Parathyroid adenoma (tissue), 2 donors: Measurements from ENCODE around the gene INF2.

ENCODE experiments used
- H2AFZ ChIP-seq: fragments of 300-600 bp; sonication (generic); one replicate; pipeline ENCODE4 v1.7.0; 2017; ENCODE audit warnings: antibody characterized with exemption, mild to moderate bottlenecking
- H3K27ac ChIP-seq: fragments of 300-600 bp; sonication (generic); one replicate; pipeline ENCODE4 v1.7.0; 2017
- H3K27me3 ChIP-seq: fragments of 300-600 bp; sonication (generic); one replicate; pipeline ENCODE4 v1.7.0; 2017; ENCODE audit warnings: low read length; ENCODE audit not compliant: control insufficient read depth, insufficient read depth
- H3K36me3 ChIP-seq: fragments of 300-600 bp; sonication (generic); one replicate; pipeline ENCODE4 v1.7.0; 2017; ENCODE audit warnings: low read length; ENCODE audit not compliant: control insufficient read depth, insufficient read depth
- H3K4me1 ChIP-seq: fragments of 300-600 bp; sonication (generic); one replicate; pipeline ENCODE4 v1.7.0; 2017; ENCODE audit warnings: control low read depth
- H3K4me2 ChIP-seq: fragments of 300-600 bp; sonication (generic); one replicate; pipeline ENCODE4 v1.7.0; 2017; ENCODE audit warnings: low read length
- H3K4me3 ChIP-seq: fragments of 300-600 bp; sonication (generic); one replicate; pipeline ENCODE4 v1.7.0; 2017; ENCODE audit warnings: low read depth, low read length
- H3K79me2 ChIP-seq: fragments of 300-600 bp; sonication (generic); one replicate; pipeline ENCODE4 v1.7.0; 2017; ENCODE audit warnings: control low read depth
- H3K9ac ChIP-seq: fragments of 300-600 bp; sonication (generic); one replicate; pipeline ENCODE4 v1.7.0; 2017; ENCODE audit warnings: mild to moderate bottlenecking
- H3K9me3 ChIP-seq: fragments of 300-600 bp; sonication (generic); one replicate; pipeline ENCODE4 v1.7.0; 2017; ENCODE audit warnings: low read length; ENCODE audit not compliant: control insufficient read depth
- TF ChIP-seq, protein P1 (sequence below): fragments of 300-600 bp; sonication (generic); IDR thresholded peaks from one replicate; pipeline ENCODE4 v1.7.0; 2017; ENCODE audit warnings: antibody characterized with exemption, mild to moderate bottlenecking
- donor health status: primary hyperparathyroidism.

The INF2 gene

DNA sequence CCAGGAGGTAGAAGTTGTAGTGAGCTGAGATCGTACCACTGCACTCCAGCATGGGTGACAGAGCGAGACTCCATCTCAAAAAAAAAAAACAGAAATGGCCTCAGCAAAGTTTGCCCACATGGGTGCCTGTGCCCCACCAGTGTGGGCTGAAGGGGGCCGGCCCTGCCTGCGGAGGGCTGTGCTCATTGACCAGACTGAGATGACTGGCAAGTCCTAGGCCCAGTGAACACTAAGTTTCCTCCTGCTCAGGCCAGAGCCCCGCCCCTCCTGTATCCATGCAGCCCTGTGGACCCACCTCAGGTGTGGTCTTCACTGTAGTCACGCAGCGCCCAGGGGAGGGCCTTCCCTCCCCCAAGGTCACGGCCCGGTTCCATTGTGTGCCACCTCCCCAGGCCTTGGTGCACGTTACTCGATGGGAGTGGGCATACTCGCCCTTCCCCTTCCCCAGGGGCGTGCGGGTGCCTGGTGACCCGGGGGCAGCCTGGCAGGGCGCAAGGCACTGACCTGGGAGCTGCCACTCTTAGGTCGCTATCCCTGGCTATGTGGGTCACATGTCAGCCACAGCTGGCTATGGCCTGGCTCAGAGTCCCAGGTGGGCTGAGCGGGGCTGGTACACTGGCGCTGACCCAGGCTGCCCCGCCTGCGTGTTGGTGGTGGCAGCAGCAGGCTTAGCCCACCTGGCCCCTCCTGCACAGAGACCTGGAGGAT lies 16.1 kb downstream of the INF2 start:
- H3K4me2 ChIP-seq = no peak overlapping the region
- H3K36me3 ChIP-seq = no peaks in the 10 kb centered on the region
- no peaks in the 10 kb centered on the region for H3K9me3 ChIP-seq
- no peak overlapping the region for H3K9ac ChIP-seq
- H3K4me3 ChIP-seq = no peak overlapping the region
- no peaks in the 10 kb centered on the region for H3K79me2 ChIP-seq
- no peaks in the 10 kb centered on the region for H3K4me1 ChIP-seq
- TF ChIP-seq, protein P1, sequence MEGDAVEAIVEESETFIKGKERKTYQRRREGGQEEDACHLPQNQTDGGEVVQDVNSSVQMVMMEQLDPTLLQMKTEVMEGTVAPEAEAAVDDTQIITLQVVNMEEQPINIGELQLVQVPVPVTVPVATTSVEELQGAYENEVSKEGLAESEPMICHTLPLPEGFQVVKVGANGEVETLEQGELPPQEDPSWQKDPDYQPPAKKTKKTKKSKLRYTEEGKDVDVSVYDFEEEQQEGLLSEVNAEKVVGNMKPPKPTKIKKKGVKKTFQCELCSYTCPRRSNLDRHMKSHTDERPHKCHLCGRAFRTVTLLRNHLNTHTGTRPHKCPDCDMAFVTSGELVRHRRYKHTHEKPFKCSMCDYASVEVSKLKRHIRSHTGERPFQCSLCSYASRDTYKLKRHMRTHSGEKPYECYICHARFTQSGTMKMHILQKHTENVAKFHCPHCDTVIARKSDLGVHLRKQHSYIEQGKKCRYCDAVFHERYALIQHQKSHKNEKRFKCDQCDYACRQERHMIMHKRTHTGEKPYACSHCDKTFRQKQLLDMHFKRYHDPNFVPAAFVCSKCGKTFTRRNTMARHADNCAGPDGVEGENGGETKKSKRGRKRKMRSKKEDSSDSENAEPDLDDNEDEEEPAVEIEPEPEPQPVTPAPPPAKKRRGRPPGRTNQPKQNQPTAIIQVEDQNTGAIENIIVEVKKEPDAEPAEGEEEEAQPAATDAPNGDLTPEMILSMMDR = no peak
- no peak overlapping the region for H3K27ac ChIP-seq
- H3K27me3 ChIP-seq = no peaks in the 10 kb centered on the region
- no peak overlapping the region for H2AFZ ChIP-seq

DNA sequence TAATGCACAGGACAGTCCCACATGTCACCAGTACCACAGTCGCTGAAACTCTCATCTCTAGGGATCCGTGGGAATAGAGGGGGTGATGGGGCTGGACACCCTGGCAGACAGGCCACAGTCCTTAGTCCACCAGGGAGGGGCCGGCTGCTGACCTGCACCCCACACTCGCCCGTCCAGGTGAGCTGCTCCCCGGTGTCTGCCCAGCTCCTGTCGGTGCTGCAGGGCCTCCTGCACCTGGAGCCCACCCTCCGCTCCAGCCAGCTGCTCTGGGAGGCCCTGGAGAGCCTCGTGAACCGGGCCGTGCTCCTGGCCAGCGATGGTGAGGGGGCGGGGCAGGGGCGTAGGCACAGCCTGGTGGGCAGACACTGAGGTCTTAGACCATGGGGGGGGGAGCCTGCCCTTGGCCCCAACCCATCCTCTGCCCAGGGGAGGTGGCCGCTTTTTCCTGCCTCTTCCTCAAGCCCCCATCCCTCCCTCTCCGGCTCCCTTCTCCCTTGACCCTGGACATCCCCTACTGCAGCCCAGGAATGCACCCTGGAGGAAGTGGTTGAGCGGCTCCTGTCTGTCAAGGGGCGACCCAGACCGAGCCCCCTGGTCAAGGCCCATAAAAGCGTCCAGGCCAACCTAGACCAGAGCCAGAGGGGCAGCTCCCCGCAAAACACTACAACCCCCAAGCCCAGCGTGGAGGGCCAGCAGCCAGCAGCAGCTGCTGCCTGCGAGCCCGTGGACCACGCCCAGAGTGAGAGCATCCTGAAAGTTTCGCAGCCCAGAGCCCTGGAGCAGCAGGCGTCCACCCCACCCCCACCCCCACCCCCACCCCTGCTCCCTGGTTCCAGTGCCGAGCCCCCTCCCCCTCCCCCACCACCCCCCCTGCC lies 17.6 kb downstream of the INF2 start:
- H3K4me1 ChIP-seq = no peaks in the 10 kb centered on the region
- no peaks in the 10 kb centered on the region for H3K79me2 ChIP-seq
- no peak overlapping the region for H2AFZ ChIP-seq
- no peak overlapping the region for H3K4me2 ChIP-seq
- no peak overlapping the region for H3K4me3 ChIP-seq
- no peaks in the 10 kb centered on the region for H3K27me3 ChIP-seq
- H3K27ac ChIP-seq = no peak overlapping the region
- H3K36me3 ChIP-seq = no peaks in the 10 kb centered on the region
- no peak overlapping the region for H3K9ac ChIP-seq
- TF ChIP-seq, protein P1 = no peak
- H3K9me3 ChIP-seq = no peaks in the 10 kb centered on the region

DNA sequence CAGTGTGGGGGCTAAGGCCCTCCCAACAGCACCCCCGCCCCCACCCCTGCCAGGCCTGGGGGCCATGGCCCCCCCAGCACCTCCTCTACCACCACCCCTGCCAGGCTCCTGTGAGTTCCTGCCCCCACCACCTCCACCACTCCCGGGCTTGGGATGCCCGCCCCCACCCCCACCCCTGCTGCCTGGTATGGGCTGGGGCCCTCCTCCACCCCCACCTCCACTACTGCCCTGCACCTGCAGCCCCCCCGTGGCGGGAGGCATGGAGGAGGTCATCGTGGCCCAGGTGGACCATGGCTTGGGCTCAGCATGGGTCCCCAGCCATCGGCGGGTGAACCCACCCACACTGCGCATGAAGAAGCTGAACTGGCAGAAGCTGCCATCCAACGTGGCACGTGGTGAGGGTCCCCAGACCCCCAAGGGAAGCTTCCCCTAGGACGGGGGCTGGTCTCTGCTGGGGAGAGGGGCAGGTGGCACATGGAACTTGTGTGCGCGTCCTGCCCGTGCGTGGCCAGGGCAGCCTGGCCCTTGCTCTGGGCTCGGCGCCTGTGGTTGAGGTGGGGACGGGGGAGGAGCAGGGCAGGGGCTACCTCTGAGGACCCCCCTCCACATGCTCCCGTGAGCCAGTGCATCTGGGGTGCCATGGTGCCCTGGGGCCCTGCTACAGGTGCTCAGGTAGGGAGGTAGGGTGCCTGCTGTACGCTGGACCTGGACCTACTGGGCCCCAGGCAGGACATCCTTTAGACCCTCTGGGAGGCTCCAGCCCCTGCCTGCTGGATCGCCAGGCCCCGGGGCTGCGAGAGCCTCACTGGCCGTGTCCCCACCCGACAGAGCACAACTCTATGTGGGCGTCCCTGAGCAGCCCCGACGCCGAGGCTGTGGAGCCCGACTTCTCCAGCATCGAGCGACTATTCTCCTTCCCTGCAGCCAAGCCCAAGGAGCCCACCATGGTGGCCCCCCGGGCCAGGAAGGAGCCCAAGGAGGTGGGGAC lies 18.5 kb downstream of the INF2 start:
- H3K4me1 ChIP-seq = no peaks in the 10 kb centered on the region
- no peak overlapping the region for H2AFZ ChIP-seq
- no peak overlapping the region for H3K9ac ChIP-seq
- H3K79me2 ChIP-seq = no peaks in the 10 kb centered on the region
- H3K27ac ChIP-seq = no peak overlapping the region
- TF ChIP-seq, protein P1 = no peak
- no peaks in the 10 kb centered on the region for H3K9me3 ChIP-seq
- no peaks in the 10 kb centered on the region for H3K36me3 ChIP-seq
- no peak overlapping the region for H3K4me2 ChIP-seq
- no peak overlapping the region for H3K4me3 ChIP-seq
- no peaks in the 10 kb centered on the region for H3K27me3 ChIP-seq

DNA sequence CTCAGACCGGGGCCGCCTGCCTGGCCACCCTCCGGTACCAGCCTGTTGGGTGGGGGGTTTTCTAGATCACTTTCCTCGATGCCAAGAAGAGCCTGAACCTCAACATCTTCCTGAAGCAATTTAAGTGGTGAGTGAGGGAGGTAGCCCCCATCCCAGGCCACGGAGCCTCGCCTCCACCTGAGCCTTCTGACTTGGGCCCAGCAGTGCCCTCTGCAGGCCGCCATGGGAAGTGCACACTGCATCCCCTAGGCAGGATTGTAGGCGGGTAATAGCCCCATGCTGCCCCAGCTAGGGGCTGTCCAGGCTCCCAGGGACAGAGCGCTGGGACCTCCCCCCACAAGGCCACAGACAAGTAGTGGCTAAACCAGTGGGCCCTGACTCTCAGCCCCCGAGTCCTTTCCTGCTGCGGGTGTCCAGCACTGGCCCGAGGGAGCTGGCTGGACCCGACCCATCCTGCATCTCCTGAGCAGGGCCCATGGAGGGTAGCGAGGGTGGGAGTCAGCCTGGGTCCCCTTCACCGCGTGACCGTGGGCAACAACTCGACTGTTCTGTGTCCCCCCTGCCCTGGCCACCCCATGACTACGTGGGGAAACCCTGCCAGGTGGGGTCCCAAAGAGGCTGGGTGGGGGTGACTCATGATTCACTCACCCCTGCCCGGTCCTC lies 19.3 kb downstream of the INF2 start:
- TF ChIP-seq, protein P1 = peak; percentile 98
- H2AFZ ChIP-seq = no peak overlapping the region
- H3K4me3 ChIP-seq = no peak overlapping the region
- no peak overlapping the region for H3K9ac ChIP-seq
- no peak overlapping the region for H3K27ac ChIP-seq
- no peak overlapping the region for H3K4me2 ChIP-seq
- H3K9me3 ChIP-seq = no peaks in the 10 kb centered on the region
- no peaks in the 10 kb centered on the region for H3K27me3 ChIP-seq
- no peaks in the 10 kb centered on the region for H3K36me3 ChIP-seq
- no peaks in the 10 kb centered on the region for H3K4me1 ChIP-seq
- H3K79me2 ChIP-seq = no peaks in the 10 kb centered on the region
